HG03457 (cell line): Measurements from ENCODE around the gene ZSWIM4.
"Not testable (repeated sequence)": the region's sequence is repeated elsewhere in the genome, so short reads cannot be mapped to it uniquely, and the experiment has no call there.

Source experiments
- ATAC-seq: cut with Tn5 transposase; IDR thresholded peaks from one replicate; pipeline ENCODE4 v1.9.1; 2021; ENCODE audit warnings: moderate number of reproducible peaks; ENCODE audit not compliant: unreplicated experiment

The ZSWIM4 gene

DNA sequence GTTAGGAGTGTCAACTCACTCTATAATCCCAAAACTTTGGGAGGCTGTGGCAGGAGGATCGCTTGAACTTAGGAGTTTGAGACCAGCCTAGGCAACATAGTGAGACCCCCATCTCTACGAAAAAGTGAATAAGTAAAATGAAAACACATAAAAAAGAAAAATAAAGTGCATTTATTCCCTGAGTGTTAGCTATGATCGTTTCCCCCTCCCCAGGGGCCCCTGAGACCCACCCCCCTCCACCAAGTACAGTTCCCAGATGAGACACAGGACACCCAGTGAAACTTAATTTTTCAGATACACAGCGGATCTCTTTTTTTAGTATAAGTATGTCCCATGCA, 53.1 kb downstream of the ZSWIM4 start:
- no peak for ATAC-seq

GRCh38 chr19:13848798-13849676, 53.8 kb downstream of the ZSWIM4 start:
- ATAC-seq = no peak

DNA sequence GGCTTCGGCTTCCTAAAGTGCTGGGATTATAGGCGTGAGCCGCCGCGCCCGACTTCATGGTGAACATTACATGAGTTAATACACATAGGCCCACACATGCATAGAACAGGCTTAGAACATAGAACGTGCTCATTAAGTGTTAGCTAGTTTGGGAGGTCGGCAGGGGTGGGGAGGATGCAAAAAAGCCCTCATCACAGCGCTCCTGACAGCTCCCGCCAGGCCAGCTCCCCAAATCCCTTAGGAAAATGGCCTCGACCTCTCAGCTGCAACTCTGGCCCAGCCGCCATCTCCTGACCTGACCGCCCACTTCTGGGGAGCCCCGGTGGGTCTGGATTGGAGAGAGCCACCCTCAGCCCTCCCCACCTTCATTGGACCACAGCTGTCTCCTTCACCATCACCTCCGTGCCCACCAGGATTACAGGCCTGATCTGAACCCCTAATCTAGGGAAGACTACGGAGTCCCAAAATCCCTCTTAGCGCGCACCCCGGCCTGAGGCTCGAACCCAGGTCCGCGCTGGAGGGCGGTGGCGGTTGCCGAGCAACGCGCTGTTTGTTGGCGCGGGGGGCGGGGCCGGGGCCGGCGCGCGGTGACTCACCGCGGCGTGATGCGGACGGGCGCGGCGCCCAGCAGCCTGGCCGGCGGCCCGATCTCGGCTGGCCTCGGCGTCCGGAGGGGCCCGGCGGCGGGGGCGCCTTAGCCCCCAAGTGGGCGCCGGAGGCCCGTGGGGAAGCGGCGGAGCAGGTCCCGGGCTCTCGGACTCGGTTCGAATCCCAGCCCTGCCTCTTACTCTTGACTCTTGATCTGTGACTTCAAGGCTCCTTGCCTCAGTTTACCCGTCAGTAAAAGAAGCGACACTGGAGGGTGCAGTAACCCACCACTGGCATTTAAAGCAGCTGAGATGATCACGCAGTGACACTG, 55.0 kb downstream of the ZSWIM4 start:
- ATAC-seq = no peak

DNA sequence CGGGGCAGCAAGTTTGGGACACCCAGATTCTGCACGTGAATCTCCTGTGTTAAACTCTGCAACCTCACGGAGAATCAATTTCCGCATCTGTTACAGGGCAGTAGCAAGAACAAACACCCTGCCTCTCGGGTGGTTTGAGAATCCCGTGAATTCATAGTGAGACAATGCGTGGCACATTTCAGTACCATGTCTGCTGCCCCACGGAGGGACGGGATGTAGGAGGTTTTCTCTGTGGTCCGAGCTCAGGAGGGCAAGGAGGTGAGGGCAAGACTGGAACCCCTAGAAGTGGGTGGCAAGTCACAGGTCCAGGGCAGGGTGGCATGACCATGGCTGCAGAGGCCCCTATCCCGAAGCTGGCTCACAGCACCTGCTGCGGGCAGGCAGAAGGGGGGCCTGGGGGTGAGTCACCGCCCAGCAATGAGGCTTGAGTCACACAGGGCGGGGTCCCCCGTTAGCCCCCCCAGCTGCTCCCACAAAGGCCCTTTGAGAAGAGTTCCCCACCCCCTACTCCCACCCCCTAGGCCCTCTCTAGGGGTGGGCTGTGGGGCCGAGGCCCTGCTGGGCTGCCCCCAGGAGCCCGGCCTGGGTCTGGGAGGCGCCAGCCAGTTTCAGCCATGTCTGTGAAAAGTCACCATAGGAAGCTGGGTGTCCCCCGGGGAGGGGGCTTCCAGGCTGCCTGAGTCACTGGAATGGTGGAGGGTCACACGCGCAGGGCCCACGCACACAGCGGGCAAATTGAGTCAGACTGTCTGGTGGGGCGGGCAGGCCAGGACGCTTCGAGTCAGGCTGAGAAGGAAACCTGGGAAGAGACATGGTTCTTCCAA, 55.9 kb downstream of the ZSWIM4 start:
- no peak for ATAC-seq

GRCh38 chr19:13851734-13852114, 56.5 kb downstream of the ZSWIM4 start:
- ATAC-seq = not testable (repeated sequence)

DNA sequence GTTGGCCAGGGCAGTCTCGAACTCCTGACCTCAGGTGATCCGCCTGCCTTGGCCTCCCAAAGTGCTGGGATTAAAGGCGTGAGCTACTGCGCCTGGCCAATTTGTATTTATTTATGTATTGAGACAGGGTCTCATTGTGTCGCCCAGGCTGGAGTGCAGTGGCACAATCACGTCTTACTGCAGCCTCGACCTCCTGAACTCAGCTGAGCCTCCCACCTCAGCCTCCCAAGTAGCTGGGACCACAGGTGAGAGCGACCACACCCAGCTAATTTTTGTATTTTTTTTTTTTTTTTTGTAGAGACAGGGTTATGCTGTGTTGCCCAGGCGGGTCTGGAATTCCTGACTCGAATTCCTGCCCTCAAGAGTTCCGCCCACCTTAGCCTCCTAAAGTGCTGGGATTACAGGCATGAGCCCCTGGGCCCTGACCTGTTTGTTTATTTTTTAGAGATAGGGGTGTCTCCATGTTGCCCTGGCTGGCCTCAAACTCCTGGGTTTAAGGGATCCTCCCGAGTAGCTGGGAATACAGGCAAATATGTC, 57.0 kb downstream of the ZSWIM4 start:
- ATAC-seq = not testable (repeated sequence)

DNA sequence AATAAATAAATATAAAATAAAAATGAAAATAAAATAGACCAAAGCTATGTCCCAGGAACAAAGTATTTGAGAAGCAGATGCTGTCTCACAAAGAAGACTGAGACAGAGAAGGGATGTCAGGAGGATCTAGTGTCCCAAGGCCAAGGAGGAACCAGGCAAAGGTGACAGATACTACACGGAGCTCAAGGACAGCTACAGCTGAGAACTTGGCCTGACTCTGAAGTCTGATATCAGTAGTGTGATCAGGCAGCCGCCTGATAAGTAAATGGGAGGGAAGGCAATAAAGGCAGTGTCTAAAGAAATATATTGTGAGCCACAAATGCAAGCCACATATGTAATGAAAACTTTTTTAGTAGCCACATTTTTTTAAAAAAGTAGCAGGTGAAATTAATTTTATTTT, 61.3 kb downstream of the ZSWIM4 start:
- ATAC-seq = no peak

GRCh38 chr19:13859361-13859880, 64.2 kb downstream of the ZSWIM4 start:
- no peak for ATAC-seq

DNA sequence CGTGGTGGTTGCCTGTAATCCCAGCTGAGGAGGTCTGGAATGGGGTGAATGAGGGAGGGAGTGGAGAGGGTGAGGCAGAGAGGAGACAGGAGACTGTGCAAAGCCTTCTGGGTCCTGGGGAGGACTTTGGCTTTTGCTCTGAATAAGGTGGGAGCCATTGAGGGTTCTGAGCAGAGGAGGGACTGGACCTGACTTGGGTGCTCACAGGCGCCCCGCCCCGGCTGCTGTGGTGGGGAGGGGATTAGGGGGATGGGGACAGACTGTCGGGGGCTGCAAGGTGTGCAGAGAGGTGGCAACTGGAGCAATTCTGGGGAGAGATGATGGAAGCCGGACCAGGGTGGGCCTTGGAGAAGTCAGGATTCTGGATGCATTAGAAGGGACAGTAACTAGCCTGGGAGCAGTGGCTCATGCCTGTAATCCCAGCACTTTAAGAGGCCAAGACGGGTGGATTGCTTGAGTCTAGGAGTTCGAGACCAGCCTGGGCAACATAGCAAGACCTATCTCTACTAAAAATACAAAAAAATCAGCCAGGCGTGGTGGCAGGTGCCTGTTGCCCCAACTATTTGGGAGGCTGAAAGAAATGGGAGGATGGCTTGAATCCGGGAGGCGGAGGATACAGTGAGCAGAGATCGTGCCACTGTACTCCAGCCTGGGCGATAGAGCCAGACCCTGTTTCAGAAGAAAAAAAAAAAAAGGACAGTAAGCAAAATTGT, 65.6 kb downstream of the ZSWIM4 start:
- no peak for ATAC-seq

DNA sequence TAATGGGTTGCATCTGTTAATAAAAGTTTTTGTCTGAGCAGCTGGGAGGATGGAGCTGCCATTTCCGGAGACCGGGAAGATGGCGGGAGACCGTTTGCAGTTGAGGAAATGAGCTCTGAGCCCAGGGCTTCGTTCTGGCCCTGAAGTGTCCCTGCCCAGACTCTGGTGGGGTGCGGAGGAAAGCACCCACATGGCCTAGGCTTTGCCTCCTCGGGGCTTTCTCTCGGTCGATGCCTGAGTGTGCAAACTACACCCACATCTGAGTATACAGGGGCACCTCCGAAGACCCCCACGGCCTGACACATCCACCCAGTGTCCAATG, 66.1 kb downstream of the ZSWIM4 start:
- peak; percentile 29 for ATAC-seq

GRCh38 chr19:13861714-13862531, 66.7 kb downstream of the ZSWIM4 start:
- peak; percentile 53 for ATAC-seq

DNA sequence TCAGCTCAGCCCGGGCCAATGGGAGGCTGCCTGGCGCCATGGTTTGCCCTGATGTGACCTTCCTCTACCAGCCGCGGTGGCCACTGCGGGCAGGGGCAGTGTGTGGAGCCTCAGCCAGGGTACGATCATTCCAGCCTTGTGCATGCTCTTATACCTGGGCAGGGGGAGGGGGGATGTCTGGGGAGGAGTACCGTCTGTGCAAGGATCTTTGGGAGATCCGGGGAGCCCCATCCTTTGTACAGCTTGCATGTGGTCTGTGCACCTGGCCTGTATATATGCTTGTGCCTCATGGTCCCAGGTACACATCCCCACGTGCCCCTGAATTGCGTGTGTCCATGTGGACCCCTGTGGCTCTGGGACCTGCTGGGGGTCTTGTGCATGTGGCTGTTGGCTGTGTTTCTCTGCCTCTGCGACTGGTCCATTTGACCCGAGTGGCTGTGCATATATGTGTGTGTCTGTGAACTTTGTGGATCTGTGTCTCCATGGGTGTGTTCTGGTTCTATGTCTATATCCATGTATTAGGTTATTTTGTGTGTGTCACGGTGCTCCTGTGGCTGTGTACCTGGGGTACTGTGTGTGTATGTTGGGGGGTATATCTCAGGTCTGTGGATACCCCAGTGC, 68.9 kb downstream of the ZSWIM4 start:
- no peak for ATAC-seq

GRCh38 chr19:13864667-13865570, 69.7 kb downstream of the ZSWIM4 start:
- no peak for ATAC-seq

DNA sequence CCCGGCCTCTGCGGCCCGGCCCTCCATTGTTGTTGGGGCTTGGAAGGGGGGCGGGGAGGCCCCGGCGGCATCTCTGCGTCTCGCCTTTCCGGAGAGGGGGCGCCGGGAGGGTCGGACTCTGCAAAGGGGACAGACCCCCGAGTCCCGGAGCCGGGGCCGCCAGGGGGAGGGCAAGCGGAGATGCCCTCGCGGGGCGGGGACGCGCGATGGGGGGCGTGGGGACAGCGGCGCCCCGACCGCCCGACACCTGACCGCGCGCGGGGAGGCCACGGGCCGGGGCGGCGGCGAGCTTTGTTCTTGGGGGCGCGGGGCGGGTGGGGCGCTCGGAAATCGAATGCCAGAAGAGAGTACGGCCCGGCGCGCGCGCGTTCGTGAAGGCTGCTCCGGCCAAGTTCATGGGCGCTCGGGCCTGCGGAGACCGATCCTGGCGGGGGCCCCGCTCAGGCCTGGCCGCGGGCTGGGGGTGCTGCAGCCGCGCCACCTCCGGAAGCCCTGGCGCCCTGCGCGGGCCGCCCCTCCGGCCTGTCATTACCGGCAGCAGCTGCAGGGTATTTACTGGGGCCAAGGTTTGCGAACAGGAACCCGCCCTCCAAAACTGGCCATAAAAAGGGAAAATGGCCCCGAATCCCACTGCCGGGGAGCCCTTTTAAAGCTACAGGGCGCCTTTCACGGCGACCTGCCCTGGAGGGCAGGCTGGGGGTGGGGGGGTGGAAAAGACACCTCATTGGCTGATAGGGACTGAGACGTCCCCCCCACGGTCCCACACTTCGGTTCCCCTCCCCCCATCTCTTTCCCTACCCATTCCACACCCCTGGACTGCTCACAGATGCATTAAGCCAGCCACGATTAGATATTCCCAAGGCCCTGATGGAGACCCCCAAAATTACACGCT, 70.6 kb downstream of the ZSWIM4 start:
- no peak for ATAC-seq

DNA sequence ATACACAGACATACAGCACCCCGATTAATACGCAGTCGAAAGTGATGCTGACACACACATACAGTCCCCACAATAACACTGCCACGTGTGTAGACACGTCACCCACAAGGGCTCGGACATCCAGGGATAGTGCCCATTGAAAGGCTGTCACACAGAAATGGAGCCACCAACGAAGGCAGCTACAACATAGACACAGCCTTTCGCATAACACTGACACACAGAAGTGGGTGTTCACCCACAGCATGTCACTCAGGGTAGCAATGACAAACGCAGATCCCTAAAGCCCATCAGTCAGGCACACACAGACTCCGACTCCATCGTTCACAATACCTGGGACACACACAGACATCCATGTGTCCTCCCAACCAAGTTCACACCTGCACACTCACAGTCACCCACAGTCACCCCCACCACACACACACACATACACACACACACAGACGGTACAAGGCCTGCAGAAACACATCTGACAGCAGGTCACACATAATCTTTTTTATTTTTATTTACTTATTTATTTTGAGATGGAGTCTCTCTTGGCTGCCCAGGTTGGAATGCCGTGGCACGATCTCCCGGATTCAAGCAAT, 71.3 kb downstream of the ZSWIM4 start:
- ATAC-seq = no peak

GRCh38 chr19:13868663-13869062, 73.4 kb downstream of the ZSWIM4 start:
- no peak for ATAC-seq
